H1 (cell line): ENCODE measurements around the gene GMEB1. TPM values are rescaled to one million over a fixed set of nuclear protein-coding genes. Genes with fewer than 3 reads are reported as not detected.

Experiments
- CHD7 ChIP-seq: fragments of 300-600 bp; sonication (generic); IDR thresholded peaks from 2 replicates; pipeline ENCODE4 v1.7.1; 2012; ENCODE audit warnings: low read length, moderate library complexity, mild to moderate bottlenecking, inconsistent platforms; ENCODE audit not compliant: insufficient replicate concordance
- POLR2A ChIP-seq, 2 experiments: IDR thresholded peaks; 1 replicate in 1 of 2; 2 replicates in 1 of 2; pipeline ENCODE4 v1.6.1; 2011; ENCODE audit warnings: low read depth in 2 of 2, low read length in 2 of 2, mild to moderate bottlenecking in 2 of 2; ENCODE audit errors: control extremely low read depth in 1 of 2
- polyA plus RNA-seq, 7 experiments: library from polyadenylated mRNA; depleted of rRNA in 3 of 7; stranded (reverse) in 5 of 7; unstranded in 2 of 7; fragments of >200 nt in 5 of 7; fragments of 200-250 nt in 2 of 7; gene quantifications; 1 replicate in 5 of 7; 2 replicates in 1 of 7; 4 replicates in 1 of 7; pipeline versions ENCODE4 v1.2.1 to v1.2.3, GENCODE V29; 2011 to 2013; ENCODE audit warnings: missing spikeins in 2 of 7, mixed read lengths in 2 of 7
- total RNA-seq: library from RNA; stranded (reverse); fragmentation: NEBNext Ultra II Directional; extraction: Animal tissue kit (Norgen Biotek cat#: 25700); gene quantifications from 2 replicates; pipeline ENCODE4 v1.2.1, GENCODE V29; 2021

Gene GMEB1
- total and polyA plus RNA-seq, 2 of the 8 experiments (the other 6 are each of a cell fraction or from before 2014, with no cell fraction given) = 13.3 to 26.2 TPM

GRCh38 chr1:28745653-28746173, 77.1 kb downstream of the GMEB1 start (continued):
- TF ChIP-seq CHD7 (no peak), POLR2A (IDR thresholded peaks at IDR 0.05; ENCODE audit: control extremely low read depth in 1 of 2, low read depth in 2 of 2, low read length in 2 of 2) (peak in 1 of 2 experiments; percentile 9; a peak in 1 of 3 replicates)
